ENCODE data around the gene NOL4L.
"Not testable (repeated sequence)": the region's sequence is repeated elsewhere in the genome, so short reads cannot be mapped to it uniquely, and the experiment has no call there.

Gene NOL4L

DNA sequence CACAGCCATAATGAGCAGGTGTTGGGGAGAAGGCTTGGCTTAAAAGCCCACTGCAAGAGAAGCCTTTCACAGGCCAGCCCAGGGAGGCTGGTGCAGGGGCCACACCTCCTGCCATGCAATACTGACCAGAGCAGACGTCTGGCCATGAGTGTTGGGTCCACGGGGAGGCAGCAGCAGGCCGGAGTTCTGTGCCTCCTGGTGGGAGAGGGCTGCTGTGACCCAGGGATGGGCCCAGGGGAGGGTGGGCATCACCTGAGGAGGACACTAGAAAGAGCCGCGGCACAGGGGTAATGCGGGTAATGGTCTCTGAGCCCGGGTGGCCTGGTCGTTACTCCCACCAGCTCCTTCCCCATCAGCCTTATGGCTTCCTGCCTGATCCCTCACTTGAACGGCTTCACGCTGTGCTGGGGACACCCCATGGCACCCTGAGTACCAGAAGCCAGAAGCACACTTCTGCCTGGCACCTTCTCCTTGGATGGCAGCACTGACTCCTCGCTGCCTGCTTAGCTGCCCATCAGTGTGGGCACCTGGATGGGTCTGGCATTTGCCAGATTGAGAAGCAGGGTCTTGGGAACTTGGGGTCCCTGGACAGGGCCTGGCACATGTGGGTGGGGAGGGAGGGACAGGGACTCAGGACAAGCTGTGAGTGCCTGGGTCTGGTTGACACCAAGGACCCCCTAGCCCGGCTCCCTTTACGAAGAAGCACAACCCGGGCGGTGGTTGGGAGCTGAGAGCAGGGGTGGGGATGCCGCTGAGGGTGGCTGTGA, 118.2 kb downstream of the NOL4L start:
- no peak for DNase-seq

- DNase-seq, result not testable (repeated sequence)
Measured at GRCh38 chr20:32465901-32466675, 119.0 kb downstream of the NOL4L start.

DNA sequence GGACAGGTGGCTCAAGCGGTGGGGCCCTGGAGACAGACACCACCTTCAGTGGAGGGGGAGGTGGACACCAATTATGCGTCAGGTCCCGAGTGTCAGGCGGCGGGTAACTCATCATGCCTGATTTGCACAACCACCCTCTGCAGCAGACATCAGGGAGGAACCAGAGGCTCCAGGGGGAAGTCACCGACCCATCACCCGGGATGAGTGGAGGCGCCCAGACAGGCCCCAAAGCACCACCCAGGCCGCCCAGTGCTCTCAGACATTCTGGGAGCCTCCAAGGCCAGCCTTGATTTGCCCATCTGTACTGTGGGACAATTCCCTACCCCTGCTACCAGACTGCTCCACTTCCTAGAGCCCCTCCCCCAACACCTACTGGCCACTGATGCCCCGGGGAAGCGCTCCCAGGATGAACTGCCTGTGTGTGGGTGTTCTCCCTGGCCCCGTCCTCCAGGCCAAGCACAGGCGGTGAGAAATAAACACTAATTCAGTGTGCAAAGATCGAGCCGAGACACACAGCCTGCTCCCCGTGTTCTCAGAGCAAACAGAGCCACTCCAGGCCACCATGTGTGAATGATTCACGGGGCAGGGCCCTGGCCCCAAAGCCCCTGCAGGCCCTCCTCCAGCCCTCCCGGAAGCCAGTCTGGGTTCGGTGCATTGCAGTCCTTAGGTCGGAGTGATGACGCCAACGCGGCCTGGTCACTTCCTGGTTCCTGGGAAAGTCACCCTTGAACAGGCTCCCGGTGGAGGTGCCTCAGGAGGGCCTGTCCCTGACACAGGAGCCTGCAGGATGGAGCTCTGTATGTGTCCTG, 119.8 kb downstream of the NOL4L start:
- no peak for DNase-seq

DNA sequence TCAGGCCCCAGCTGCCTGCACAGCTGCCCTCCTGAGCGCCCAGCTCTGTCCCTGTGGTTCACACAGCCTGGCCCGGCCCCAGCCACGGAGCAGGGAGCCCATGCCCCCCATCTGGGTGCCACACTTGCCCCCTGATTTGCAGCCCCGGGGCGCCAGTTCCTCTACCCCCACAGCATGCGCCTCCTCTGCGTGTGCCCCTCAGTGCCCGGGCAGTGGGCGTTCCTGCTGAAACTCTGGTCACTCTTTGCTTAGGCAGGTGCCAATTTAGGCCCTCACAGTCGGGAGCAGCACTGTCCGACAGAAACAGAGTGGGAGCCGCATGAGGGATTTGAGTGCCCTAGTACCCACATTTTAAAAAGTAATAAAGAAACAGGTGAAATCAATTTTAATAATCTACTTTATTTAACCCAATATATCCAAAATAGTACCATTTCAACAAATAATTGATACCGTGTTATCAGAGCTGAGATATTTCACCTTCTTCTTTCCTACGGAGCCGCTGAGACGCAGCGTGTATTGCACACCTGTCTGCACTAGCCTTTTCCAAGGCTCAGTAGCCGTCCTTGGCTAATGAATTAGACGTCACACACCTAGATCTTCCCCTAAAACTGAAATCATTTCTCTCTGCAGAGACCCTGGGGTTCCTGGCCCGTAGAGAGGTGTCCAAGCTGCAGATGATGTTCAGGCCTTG, 120.6 kb downstream of the NOL4L start:
- no peak for DNase-seq

- no peak for DNase-seq
Measured at GRCh38 chr20:32463642-32464400, 121.3 kb downstream of the NOL4L start.

- no peak for DNase-seq
Measured at GRCh38 chr20:32462900-32463641, 122.1 kb downstream of the NOL4L start.

- DNase-seq, result no peak
Measured at GRCh38 chr20:32461836-32462600, 123.1 kb downstream of the NOL4L start.

DNA sequence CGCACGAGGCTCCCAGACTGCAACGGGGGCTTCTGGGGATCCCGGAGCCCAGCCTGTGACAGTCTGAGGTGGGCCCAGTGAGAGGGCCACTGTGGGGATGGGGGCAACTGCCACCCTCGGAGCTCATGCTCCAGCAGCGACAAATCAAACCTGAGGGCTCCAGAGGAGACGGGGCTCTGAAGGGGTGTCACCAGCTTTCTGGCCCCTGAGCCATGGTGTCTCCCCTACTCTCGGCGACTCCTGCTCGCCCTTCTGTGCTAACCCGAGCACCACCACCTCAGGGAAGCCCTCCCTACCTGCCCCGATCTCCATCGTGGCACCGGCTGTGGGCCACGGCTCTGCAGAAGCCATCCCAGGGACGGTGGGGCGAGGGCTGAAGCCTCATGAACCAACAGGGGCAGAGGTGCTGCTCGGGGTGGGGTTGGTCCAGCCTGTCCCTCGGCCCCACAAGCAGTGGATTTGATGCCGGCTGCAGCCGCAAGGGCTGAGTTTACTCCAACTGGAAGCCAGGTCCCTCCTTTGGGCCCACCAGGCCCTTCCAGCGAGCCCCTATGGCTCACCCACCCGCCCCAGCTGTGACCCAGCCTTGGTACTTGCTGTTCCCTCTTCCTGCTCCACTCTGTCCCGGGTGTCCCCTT, 124.3 kb downstream of the NOL4L start:
- no peak for DNase-seq

- DNase-seq, result no peak
Measured at GRCh38 chr20:32460231-32460630, 124.9 kb downstream of the NOL4L start.

DNA sequence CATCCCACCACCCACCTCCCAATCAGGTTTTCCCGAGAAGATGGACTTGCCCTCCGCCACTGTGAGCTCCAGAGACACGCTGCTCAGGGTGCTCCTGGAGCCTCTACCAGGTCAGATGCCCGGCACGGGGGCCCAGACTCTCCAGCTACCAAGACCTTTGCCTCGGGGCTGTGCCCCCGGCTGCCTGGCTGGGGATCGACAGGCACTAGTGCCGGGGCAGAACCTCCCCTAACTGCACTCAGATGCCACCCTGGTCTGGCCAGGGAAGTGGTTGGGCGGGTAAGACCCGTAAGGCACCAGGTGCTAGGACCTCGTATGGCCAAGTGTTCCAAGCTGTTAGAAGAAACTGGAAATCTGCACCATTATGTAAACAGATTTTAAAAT, 126.3 kb downstream of the NOL4L start:
- no peak for DNase-seq

- no peak for DNase-seq
Measured at GRCh38 chr20:32458061-32458836, 126.9 kb downstream of the NOL4L start.

DNA sequence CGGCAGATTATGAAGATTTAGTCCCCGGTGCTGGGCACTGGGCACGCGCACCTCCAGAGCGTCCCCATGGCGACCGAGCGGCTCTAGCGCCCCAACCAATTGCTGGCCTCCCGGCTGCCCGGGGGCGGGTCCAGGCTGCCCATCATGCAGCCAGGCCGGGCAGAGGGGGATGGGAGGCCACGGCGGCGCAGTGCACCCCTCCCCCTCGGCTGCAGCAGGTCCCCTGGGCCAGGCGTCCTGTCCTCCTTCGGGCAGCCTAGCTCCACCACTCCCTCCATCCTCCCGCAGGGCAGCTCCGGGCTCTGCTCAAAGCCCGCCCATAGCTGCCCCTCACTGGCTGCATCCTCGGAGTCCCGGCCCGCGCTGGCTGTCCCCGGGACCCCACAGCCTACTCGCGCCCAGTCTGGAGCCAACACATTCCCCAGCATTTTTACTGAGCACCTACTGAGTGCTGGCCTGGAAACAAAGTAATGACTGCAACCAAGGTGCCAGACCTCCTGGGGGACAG, 127.6 kb downstream of the NOL4L start:
- no peak for DNase-seq

DNA sequence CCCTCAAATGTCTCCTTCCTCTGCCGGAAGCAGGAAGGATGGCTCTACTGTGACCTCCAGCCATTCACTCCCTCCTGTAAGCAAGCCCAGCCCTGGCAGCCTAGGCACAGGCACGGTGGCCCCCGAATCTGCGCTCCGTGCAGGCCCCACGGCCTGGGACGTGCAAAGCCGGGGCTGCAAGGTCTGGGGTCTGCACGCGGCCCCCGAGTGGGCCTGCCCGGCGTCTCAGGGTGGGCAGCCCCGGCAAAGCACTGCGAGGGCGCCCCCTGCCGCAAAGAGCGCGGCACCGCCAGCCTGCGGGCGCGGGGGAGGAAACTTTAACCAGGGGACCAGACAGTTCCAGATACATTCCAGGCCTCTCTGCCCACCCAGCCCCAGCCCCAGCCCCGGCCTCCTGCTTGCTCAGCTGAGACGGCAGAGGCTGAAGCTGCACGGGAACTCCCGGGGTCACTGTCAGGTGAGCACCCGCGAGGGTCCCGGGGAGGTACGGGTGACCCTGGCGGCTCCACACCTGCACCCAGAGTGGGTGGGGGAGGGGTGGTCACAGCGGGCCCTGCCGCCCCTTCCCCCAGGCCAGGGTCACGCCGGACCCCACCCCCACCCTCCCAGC, 128.2 kb downstream of the NOL4L start:
- peak; percentile 17 to 45 for DNase-seq

GRCh38 chr20:32455901-32456701, 129.0 kb downstream of the NOL4L start:
- no peak for DNase-seq

DNA sequence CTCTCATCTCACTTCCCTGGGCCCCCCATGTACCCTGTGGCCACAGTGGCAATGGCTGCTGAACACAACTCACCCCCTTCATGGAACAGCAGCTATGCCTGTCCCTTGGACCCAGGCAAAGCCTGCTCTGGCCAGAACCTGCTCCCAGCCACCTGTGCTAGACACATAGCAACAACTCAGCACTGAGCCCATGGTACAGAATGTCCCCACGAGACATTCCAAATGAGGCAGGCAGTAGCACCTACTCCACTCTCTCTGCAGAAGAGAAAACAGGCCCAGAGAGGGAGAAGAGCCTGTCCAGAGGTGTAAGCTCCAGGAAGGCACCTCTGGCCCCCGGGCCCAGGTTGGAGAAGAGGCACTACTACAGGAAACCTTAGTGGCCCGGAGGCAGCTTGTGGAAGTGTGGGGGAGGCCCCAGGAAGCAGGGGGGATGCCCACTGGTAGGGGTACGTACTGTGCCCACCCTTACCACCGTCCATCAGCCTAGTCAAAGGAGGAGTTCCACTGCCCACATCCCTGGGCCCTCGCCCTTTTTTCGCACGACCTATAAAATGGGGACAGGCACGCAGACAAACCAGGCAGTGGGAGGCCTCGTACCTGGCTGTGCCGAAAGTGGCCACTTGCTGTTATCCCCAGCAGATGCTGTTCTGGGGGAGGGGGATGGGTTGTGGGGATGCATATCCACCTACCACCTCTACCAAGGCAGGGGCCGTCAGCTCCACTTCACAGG, 129.8 kb downstream of the NOL4L start:
- DNase-seq, result no peak

GRCh38 chr20:32454164-32455145, 130.7 kb downstream of the NOL4L start:
- DNase-seq, result no peak

All from Kasumi-1 (cell line).